ENCODE data around the gene SIGLEC8. TPM values are rescaled to one million over a fixed set of nuclear protein-coding genes. Genes with fewer than 3 reads are reported as not detected.
"Not testable (repeated sequence)": the region's sequence is repeated elsewhere in the genome, so short reads cannot be mapped to it uniquely, and the experiment has no call there.

Gene SIGLEC8
- total RNA-seq, 1 donor from 2014 or later = 0.13 TPM

GRCh38 chr19:51427201-51427600, 31.1 kb downstream of the SIGLEC8 start:
- Mint-ChIP-seq H3K27ac (no peak overlapping the region), H3K27me3 (ENCODE audit: insufficient read depth) (peaks cover 27% of the 10 kb centered on the region), H3K4me3 (no peak overlapping the region), H3K9me3 (no peaks in the 10 kb centered on the region), H3K36me3 (ENCODE audit: low read depth) (no peaks in the 10 kb centered on the region), H3K4me1 (ENCODE audit: low read depth) (peaks cover 6% of the 10 kb centered on the region)
- intact Hi-C loops (cut with micrococcal nuclease) = no loop called here
- DNase-seq (ENCODE audit: low spot score) = no peak

- peaks cover 10% of the 10 kb centered on the region for H3K4me1 Mint-ChIP-seq (ENCODE audit: low read depth)
- peaks cover 26% of the 10 kb centered on the region for H3K27me3 Mint-ChIP-seq (ENCODE audit: insufficient read depth)
- intact Hi-C loops (cut with micrococcal nuclease) = loop anchor here (1.0 kb wide), 6 partner anchors 19 to 235 kb away; no protein-coding TSS in a partner anchor
- H3K4me3 Mint-ChIP-seq = no peak overlapping the region
- no peaks in the 10 kb centered on the region for H3K36me3 Mint-ChIP-seq (ENCODE audit: low read depth)
- no peak overlapping the region for H3K27ac Mint-ChIP-seq
- no peaks in the 10 kb centered on the region for H3K9me3 Mint-ChIP-seq
- peak; percentile 78 for DNase-seq (ENCODE audit: low spot score)
Measured at GRCh38 chr19:51422053-51422448, 36.2 kb downstream of the SIGLEC8 start.

- Mint-ChIP-seq H3K4me1 (ENCODE audit: low read depth) (peaks cover 12% of the 10 kb centered on the region), H3K9me3 (no peaks in the 10 kb centered on the region), H3K36me3 (ENCODE audit: low read depth) (no peaks in the 10 kb centered on the region), H3K4me3 (no peak overlapping the region), H3K27ac (no peak overlapping the region), H3K27me3 (ENCODE audit: insufficient read depth) (peaks cover 26% of the 10 kb centered on the region)
- intact Hi-C loops (cut with micrococcal nuclease) = loop anchor here (1.0 kb wide), 6 partner anchors 20 to 236 kb away; no protein-coding TSS in a partner anchor
- DNase-seq (ENCODE audit: low spot score) = no peak
Measured at GRCh38 chr19:51421229-51422052, 36.8 kb downstream of the SIGLEC8 start.

- H3K27ac Mint-ChIP-seq; DNase-seq (ENCODE audit: low spot score); H3K4me3 Mint-ChIP-seq; H3K9me3 Mint-ChIP-seq; H3K36me3 Mint-ChIP-seq (ENCODE audit: low read depth); intact Hi-C loops (cut with micrococcal nuclease): not testable (repeated sequence)
- peaks cover 12% of the 10 kb centered on the region for H3K4me1 Mint-ChIP-seq (ENCODE audit: low read depth)
- H3K27me3 Mint-ChIP-seq (ENCODE audit: insufficient read depth) = peaks cover 26% of the 10 kb centered on the region
Measured at GRCh38 chr19:51420511-51420910, 37.7 kb downstream of the SIGLEC8 start.

DNA sequence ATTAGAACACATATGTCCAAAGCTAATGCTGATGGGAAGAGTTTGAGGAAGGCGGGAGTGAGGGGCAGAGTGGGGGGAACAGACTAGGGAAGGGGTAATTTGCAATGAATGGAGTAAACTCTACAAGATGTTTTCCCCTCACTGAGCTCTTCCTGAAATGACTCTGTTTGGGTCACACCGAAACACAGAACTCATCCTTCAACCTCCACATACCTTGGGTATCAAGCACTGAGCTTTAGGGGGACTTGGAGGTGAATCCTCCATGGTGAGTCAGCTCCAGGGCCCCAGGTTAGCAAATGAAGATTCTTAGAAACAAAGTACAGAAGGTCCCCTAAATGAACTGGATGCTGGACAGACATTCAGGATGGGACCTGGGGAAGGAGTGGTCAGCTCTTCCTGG, 39.5 kb downstream of the SIGLEC8 start:
- H3K27ac Mint-ChIP-seq = no peak overlapping the region
- no peak overlapping the region for H3K4me3 Mint-ChIP-seq
- intact Hi-C loops (cut with micrococcal nuclease) = no loop called here
- DNase-seq (ENCODE audit: low spot score) = no peak
- H3K36me3 Mint-ChIP-seq (ENCODE audit: low read depth) = no peaks in the 10 kb centered on the region
- no peaks in the 10 kb centered on the region for H3K9me3 Mint-ChIP-seq
- peaks cover 12% of the 10 kb centered on the region for H3K4me1 Mint-ChIP-seq (ENCODE audit: low read depth)
- peaks cover 26% of the 10 kb centered on the region for H3K27me3 Mint-ChIP-seq (ENCODE audit: insufficient read depth)

GRCh38 chr19:51417810-51418157, 40.5 kb downstream of the SIGLEC8 start:
- Mint-ChIP-seq H3K27ac (peak overlapping the region; percentile 29), H3K9me3 (no peaks in the 10 kb centered on the region), H3K4me1 (ENCODE audit: low read depth) (peaks cover 12% of the 10 kb centered on the region), H3K4me3 (no peak overlapping the region), H3K36me3 (ENCODE audit: low read depth) (no peaks in the 10 kb centered on the region), H3K27me3 (ENCODE audit: insufficient read depth) (peaks cover 19% of the 10 kb centered on the region)
- no peak for DNase-seq (ENCODE audit: low spot score)
- intact Hi-C loops (cut with micrococcal nuclease) = loop anchor here (1.0 kb wide), 2 partner anchors 22 to 98 kb away; no protein-coding TSS in a partner anchor

- Mint-ChIP-seq H3K27me3 (ENCODE audit: insufficient read depth) (peaks cover 14% of the 10 kb centered on the region), H3K36me3 (ENCODE audit: low read depth) (no peaks in the 10 kb centered on the region), H3K4me3 (peak within 1 kb of the TSS; percentile 16), H3K9me3 (no peaks in the 10 kb centered on the region), H3K4me1 (ENCODE audit: low read depth) (peaks cover 12% of the 10 kb centered on the region), H3K27ac (peak within 1 kb of the TSS; percentile 29)
- peak; percentile 2 for DNase-seq (ENCODE audit: low spot score)
- intact Hi-C loops (cut with micrococcal nuclease) = loop anchor here (1.0 kb wide), 2 partner anchors 22 to 98 kb away; no protein-coding TSS in a partner anchor
Measured at GRCh38 chr19:51417107-51417809, 41.0 kb downstream of the SIGLEC8 start, which contains the start of gene SIGLEC10. Gene SIGLEC10, minus strand, starts transcription at chr19:51417642. Its CDS starts 61 bp downstream, at chr19:51417581.

- H3K4me1 Mint-ChIP-seq (ENCODE audit: low read depth); H3K4me3 Mint-ChIP-seq; H3K36me3 Mint-ChIP-seq (ENCODE audit: low read depth); H3K27ac Mint-ChIP-seq; DNase-seq (ENCODE audit: low spot score); intact Hi-C loops (cut with micrococcal nuclease); H3K9me3 Mint-ChIP-seq: not testable (repeated sequence)
- H3K27me3 Mint-ChIP-seq (ENCODE audit: insufficient read depth) = peaks cover 11% of the 10 kb centered on the region
Measured at GRCh38 chr19:51416422-51416821, 41.8 kb downstream of the SIGLEC8 start.

DNA sequence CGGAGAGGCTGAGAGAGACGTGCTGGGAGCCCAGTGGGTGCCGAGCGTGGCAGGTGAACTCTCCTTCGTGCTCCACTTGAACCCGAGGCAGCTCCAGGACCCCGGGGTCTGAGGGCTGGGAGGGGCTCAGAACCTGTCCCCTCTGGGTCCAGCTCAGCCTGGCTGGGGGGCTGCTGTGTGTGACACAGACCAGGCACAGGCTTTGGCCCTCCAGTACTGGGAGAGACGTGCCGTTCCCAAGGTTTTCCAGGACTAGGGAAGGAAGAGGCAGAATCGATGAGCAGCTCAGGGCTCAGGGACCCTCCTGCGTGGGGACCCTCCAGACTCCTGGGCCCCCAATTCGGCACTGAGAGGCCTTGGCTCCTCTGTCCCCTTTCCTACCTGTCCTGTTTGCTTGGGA, 43.1 kb downstream of the SIGLEC8 start:
- intact Hi-C loops (cut with micrococcal nuclease) = no loop called here
- no peak overlapping the region for H3K27ac Mint-ChIP-seq
- peaks cover 7% of the 10 kb centered on the region for H3K27me3 Mint-ChIP-seq (ENCODE audit: insufficient read depth)
- no peaks in the 10 kb centered on the region for H3K9me3 Mint-ChIP-seq
- no peak overlapping the region for H3K4me3 Mint-ChIP-seq
- H3K36me3 Mint-ChIP-seq (ENCODE audit: low read depth) = no peaks in the 10 kb centered on the region
- no peak for DNase-seq (ENCODE audit: low spot score)
- peaks cover 8% of the 10 kb centered on the region for H3K4me1 Mint-ChIP-seq (ENCODE audit: low read depth)

DNA sequence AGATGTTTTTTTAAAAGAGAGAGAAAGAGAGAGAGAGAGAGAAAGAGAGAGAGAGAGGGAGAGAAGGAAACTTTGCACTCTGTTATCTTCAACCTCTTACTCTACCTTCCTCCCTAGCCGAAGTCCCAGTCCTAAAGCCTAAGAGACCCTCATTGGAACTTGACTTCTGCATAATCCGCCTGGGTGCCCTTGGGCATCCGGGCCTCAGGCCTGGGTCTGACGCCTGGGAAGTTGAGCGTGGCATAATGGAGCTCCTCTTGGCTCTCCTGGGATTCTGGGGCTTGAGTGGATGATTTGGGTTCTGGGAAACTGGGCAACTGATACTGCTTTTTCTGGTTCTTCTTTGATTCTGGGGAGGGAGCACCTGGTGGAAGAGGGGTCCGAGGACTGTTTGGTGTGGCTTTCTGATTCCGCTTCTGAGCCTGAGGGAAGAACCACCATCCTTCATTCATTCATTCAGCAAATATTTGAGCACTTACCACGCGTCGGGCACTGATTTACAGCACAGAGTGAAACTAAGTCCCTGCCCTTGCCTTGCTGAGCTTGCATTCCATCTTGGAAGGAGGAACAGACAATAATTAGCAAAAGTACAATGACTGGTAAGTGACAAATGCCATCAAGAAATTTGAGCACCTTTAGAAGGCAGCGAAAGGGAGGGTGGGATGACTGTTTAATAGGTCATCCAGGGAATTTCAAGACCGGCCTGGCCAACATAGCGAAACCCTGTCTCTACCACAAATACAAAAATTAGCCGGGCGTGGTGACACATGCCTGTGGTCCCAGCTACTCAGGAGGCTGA, 47.1 kb downstream of the SIGLEC8 start:
- DNase-seq (ENCODE audit: low spot score) = no peak
- H3K36me3 Mint-ChIP-seq (ENCODE audit: low read depth) = no peaks in the 10 kb centered on the region
- intact Hi-C loops (cut with micrococcal nuclease) = no loop called here
- H3K9me3 Mint-ChIP-seq = no peaks in the 10 kb centered on the region
- H3K27ac Mint-ChIP-seq = no peak overlapping the region
- peaks cover 7% of the 10 kb centered on the region for H3K4me1 Mint-ChIP-seq (ENCODE audit: low read depth)
- peaks cover 1% of the 10 kb centered on the region for H3K27me3 Mint-ChIP-seq (ENCODE audit: insufficient read depth)
- no peak overlapping the region for H3K4me3 Mint-ChIP-seq

GRCh38 chr19:51407511-51408131, 50.6 kb downstream of the SIGLEC8 start:
- peaks cover 1% of the 10 kb centered on the region for H3K27me3 Mint-ChIP-seq (ENCODE audit: insufficient read depth)
- H3K9me3 Mint-ChIP-seq = peaks cover 8% of the 10 kb centered on the region
- DNase-seq (ENCODE audit: low spot score) = peak; percentile 12
- H3K27ac Mint-ChIP-seq = no peak overlapping the region
- H3K4me3 Mint-ChIP-seq = no peak overlapping the region
- peaks cover 4% of the 10 kb centered on the region for H3K36me3 Mint-ChIP-seq (ENCODE audit: low read depth)
- intact Hi-C loops (cut with micrococcal nuclease) = loop anchor here (1.0 to 5.0 kb wide), 3 partner anchors 9 to 68 kb away; partner anchors contain the start of genes CLDND2 and ETFB
- H3K4me1 Mint-ChIP-seq (ENCODE audit: low read depth) = peaks cover 7% of the 10 kb centered on the region

DNA sequence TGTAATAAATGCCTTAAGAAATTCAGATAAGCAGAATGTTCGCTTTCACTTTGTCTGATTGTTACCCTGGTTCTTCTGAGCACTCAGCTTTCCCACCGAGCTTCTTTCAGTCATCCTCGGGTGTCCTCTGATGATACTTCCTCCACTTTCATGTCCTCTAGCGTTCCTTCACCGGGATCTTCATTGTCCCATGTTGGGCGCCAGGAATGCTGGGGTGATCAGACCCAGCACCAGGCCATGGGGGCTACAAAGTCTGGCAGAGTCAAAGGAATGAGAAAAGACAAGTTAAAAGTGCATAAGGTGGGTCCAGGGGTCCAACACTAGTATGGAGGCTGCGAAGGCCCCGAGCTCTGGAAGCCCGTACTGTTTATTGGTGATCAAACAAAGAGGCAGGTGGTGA, 56.1 kb downstream of the SIGLEC8 start:
- intact Hi-C loops (cut with micrococcal nuclease) = no loop called here
- no peak for DNase-seq (ENCODE audit: low spot score)
- H3K4me3 Mint-ChIP-seq = no peak overlapping the region
- H3K27ac Mint-ChIP-seq = no peak overlapping the region
- no peaks in the 10 kb centered on the region for H3K27me3 Mint-ChIP-seq (ENCODE audit: insufficient read depth)
- H3K36me3 Mint-ChIP-seq (ENCODE audit: low read depth) = peaks cover 10% of the 10 kb centered on the region
- peaks cover 9% of the 10 kb centered on the region for H3K4me1 Mint-ChIP-seq (ENCODE audit: low read depth)
- H3K9me3 Mint-ChIP-seq = peaks cover 16% of the 10 kb centered on the region
